ENCODE results near the gene SECISBP2.

DNA sequence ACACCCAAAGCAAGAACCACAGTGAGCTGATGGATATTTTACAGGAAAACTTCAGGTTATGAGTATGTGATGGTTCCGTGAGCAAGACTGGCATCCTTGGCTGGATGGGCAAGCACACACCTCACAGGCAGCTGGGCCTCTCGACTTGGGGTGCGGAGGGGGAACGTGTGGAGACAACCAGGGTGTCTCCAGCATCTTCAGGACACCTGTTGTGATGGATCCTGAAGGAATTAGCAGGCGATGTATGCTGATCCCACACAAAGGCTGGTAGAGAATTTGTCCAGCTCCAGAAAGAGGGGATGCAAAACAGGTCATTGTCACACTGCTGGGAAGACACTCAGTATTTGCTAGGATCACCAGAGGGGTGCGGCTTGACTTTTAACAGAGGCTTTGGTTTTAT lies 42.7 kb downstream of the SECISBP2 start:
- TF ChIP-seq, protein P1, sequence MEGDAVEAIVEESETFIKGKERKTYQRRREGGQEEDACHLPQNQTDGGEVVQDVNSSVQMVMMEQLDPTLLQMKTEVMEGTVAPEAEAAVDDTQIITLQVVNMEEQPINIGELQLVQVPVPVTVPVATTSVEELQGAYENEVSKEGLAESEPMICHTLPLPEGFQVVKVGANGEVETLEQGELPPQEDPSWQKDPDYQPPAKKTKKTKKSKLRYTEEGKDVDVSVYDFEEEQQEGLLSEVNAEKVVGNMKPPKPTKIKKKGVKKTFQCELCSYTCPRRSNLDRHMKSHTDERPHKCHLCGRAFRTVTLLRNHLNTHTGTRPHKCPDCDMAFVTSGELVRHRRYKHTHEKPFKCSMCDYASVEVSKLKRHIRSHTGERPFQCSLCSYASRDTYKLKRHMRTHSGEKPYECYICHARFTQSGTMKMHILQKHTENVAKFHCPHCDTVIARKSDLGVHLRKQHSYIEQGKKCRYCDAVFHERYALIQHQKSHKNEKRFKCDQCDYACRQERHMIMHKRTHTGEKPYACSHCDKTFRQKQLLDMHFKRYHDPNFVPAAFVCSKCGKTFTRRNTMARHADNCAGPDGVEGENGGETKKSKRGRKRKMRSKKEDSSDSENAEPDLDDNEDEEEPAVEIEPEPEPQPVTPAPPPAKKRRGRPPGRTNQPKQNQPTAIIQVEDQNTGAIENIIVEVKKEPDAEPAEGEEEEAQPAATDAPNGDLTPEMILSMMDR (conservative IDR thresholded peaks at IDR 0.05 in 1 of 2, IDR thresholded peaks at IDR 0.05 in 1 of 2; ENCODE audit: extremely low read depth in 1 of 2, insufficient read depth in 1 of 2, low read depth in 1 of 2, low read length in 2 of 2), result no peak
- TF ChIP-seq EZH2 (IDR thresholded peaks at IDR 0.05; ENCODE audit: borderline replicate concordance, low read length), result no peak
